SK-N-SH treated with all-trans-retinoic acid at 6 μM for 48 hours (cell line): ENCODE measurements around the gene SRGAP2C.
"Not testable (repeated sequence)": the region's sequence is repeated elsewhere in the genome, so short reads cannot be mapped to it uniquely, and the experiment has no call there.

Source experiments
- PPARA ChIP-seq: fragments of 250-450 bp; sonication (Bioruptor Pico); IDR thresholded peaks from 2 replicates; pipeline ENCODE4 v1.5.0; 2020; ENCODE audit warnings: mild to moderate bottlenecking, borderline replicate concordance
- ZNF70 ChIP-seq: fragments of 450-650 bp; formaldehyde crosslinking; IDR thresholded peaks from 2 replicates; pipeline ENCODE4 v1.5.0; 2020; ENCODE audit warnings: mild to moderate bottlenecking, moderate library complexity

DNA sequence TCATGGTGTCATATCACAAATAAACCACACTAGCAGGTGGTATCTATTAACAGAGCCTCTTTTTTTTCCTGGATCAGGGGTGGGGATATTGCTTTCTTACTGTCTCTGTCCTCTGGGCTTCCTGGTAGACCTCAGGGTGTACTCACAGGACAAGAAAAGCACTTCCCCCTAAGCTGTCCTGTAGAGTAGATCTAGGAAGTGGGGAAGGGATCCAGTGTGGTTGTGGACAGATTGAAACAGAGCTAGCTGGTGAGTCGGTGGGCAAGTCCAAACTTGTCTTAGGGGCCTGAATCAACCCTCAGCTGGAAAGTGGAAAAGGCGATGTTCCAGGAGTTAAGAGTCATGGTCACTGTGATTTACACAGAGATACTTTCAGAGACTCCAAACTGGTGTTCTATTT is 96.7 kb downstream of the SRGAP2C start:
- TF ChIP-seq PPARA; ZNF70 (CRISPR knock-in tag): not testable (repeated sequence)
